A673 (cell line): ENCODE data around the gene FAM163A.

ENCODE experiments used
- EZH2 ChIP-seq: fragments of 200-600 bp; sonication (generic); IDR thresholded peaks from 2 replicates; pipeline ENCODE4 v1.6.1; 2017; ENCODE audit warnings: borderline replicate concordance, low read depth, mild to moderate bottlenecking, mixed read lengths, antibody characterized with exemption, low read length; ENCODE audit not compliant: poor library complexity, severe bottlenecking
- TF ChIP-seq, protein P1 (sequence below): fragments of 300-800, 200-600 bp; sonication (generic); conservative IDR thresholded peaks from 2 replicates; pipeline ENCODE4 v1.5.1; 2017; ENCODE audit warnings: low read depth, mild to moderate bottlenecking, antibody characterized with exemption, low read length, moderate library complexity, mixed read lengths

- TF ChIP-seq, protein P1, sequence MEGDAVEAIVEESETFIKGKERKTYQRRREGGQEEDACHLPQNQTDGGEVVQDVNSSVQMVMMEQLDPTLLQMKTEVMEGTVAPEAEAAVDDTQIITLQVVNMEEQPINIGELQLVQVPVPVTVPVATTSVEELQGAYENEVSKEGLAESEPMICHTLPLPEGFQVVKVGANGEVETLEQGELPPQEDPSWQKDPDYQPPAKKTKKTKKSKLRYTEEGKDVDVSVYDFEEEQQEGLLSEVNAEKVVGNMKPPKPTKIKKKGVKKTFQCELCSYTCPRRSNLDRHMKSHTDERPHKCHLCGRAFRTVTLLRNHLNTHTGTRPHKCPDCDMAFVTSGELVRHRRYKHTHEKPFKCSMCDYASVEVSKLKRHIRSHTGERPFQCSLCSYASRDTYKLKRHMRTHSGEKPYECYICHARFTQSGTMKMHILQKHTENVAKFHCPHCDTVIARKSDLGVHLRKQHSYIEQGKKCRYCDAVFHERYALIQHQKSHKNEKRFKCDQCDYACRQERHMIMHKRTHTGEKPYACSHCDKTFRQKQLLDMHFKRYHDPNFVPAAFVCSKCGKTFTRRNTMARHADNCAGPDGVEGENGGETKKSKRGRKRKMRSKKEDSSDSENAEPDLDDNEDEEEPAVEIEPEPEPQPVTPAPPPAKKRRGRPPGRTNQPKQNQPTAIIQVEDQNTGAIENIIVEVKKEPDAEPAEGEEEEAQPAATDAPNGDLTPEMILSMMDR = no peak
- no peak for TF ChIP-seq EZH2
Observed at GRCh38 chr1:179848233-179848632, 105.1 kb downstream of the FAM163A start.
